H1 (cell line): ENCODE measurements around the gene C2CD2L. TPM values are rescaled to one million over a fixed set of nuclear protein-coding genes. Genes with fewer than 3 reads are reported as not detected.

Experiments used
- HDAC6 ChIP-seq: IDR thresholded peaks from one replicate; pipeline ENCODE4 v1.7.1; 2012; ENCODE audit warnings: low read depth, mild to moderate bottlenecking, inconsistent platforms, low read length, moderate library complexity
- NANOG ChIP-seq: IDR thresholded peaks from 2 replicates; pipeline ENCODE4 v1.6.1; 2011; ENCODE audit warnings: low read length, low read depth, mild to moderate bottlenecking, inconsistent platforms; ENCODE audit not compliant: insufficient read depth, poor library complexity, severe bottlenecking
- POU5F1 ChIP-seq: IDR thresholded peaks from 2 replicates; pipeline ENCODE4 v1.6.1; 2011; ENCODE audit warnings: low read depth, mild to moderate bottlenecking, low read length, moderate library complexity
- RBBP5 ChIP-seq: IDR thresholded peaks from 2 replicates; pipeline ENCODE4 v1.7.1; 2012; ENCODE audit warnings: low read depth, mild to moderate bottlenecking, inconsistent platforms, low read length, moderate library complexity, borderline replicate concordance
- polyA plus RNA-seq, 7 experiments: library from polyadenylated mRNA; depleted of rRNA in 3 of 7; stranded (reverse) in 5 of 7; unstranded in 2 of 7; fragments of >200 nt in 5 of 7; fragments of 200-250 nt in 2 of 7; gene quantifications; 1 replicate in 5 of 7; 2 replicates in 1 of 7; 4 replicates in 1 of 7; pipeline versions ENCODE4 v1.2.1 to v1.2.3, GENCODE V29; 2011 to 2013; ENCODE audit warnings: missing spikeins in 2 of 7, mixed read lengths in 2 of 7
- total RNA-seq: library from RNA; stranded (reverse); fragmentation: NEBNext Ultra II Directional; extraction: Animal tissue kit (Norgen Biotek cat#: 25700); gene quantifications from 2 replicates; pipeline ENCODE4 v1.2.1, GENCODE V29; 2021
- TF ChIP-seq, protein P1 (sequence below): IDR thresholded peaks from 2 replicates; pipeline ENCODE4 v1.6.1; 2012; ENCODE audit warnings: low read length, inconsistent platforms

C2CD2L gene
- total and polyA plus RNA-seq, 2 of the 8 experiments (the other 6 are each of a cell fraction or from before 2014, with no cell fraction given), result 2.5 to 4.0 TPM

DNA sequence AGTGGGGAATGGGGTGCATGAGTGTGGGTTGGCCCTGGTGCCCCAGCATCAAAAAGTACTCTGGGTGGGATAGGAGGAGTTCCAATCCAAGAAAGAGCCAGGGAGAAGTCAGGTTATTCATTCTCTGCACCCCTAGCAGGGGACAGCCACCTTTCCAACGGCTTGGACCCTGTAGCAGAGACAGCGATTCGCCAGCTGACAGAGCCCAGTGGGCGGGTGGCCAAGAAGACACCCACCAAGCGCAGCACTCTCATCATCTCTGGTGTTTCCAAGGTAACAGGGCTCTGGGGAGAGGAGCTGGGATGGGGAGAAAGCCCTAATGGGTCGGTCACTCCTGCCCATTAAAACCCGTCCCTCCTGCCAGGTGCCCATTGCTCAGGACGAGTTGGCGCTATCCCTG, 6.6 kb downstream of the C2CD2L start (continued):
- TF ChIP-seq, protein P1, sequence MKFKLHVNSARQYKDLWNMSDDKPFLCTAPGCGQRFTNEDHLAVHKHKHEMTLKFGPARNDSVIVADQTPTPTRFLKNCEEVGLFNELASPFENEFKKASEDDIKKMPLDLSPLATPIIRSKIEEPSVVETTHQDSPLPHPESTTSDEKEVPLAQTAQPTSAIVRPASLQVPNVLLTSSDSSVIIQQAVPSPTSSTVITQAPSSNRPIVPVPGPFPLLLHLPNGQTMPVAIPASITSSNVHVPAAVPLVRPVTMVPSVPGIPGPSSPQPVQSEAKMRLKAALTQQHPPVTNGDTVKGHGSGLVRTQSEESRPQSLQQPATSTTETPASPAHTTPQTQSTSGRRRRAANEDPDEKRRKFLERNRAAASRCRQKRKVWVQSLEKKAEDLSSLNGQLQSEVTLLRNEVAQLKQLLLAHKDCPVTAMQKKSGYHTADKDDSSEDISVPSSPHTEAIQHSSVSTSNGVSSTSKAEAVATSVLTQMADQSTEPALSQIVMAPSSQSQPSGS, result no peak
- TF ChIP-seq NANOG (no peak), RBBP5 (no peak), POU5F1 (no peak), HDAC6 (no peak)
